ENCODE data around the gene SNN.

SNN gene

DNA sequence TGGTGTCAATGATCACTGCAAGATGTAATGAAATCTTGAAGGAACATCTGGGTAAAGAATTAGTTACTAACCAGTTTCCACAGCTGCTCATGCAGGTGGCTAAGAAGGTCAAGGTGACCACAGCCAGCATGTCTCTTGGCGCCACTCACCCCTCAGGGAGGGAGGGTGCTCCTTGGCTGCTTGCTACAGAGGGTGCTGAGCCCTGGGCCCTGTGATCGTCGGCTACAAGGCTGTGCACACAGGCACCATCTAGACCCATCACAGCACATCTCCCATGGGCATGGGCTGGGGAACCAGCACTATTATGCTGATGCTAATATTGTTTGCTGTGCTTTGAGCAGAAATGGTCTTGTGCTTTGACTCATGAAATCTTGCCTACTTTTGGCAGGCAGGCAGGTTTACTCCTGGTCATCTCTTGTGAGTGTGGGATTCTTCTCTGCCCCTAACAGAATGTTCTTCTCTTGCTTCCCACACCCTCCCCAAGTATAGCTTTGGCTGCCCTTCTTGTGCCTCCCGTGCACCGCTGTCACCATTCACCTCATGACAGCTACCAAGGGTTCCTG lies 38.0 kb downstream of the SNN start:
- DNase-seq: no peak

DNA sequence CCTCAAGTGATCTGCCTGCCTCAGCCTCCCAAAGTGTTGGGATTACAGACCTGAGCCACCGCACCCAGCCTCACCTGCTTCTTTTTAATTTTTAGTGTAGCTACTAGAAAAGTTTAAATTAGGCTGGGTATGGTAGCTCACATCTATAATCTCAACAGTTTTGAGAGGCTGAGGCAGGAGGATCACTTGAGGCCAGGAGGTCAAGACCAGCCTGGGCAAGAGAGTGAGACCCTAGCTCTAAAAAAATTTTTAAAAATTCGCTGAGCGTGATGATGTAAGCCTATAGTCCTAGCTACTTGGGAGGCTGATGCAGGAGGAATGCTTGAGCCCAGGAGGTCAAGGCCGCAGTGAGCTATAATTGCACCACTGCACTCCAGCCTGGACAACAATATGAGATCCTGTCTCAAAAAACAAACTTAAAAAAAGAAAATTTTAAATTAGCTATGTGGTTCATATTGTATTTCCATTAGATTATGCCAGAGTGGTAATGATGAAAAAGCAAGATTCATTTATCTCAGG lies 39.5 kb downstream of the SNN start:
- DNase-seq: no peak

DNA sequence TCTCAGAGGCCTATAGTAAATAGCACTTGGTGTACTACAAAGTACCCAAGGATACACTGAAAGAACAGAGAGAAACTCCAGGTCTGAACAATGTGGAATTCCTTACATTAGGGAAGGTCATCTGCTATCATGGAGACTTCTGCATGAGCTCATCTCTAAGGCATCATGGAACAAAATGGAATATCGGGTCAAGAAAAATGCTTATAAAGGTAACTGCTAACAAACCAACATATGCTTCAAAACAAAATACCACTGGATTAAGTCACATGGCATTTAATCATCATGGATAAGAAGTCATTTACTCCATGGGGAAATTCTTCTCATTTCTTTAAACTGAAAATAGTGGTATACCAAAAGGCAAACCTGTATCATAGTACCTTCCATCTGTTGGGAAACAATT lies 40.2 kb downstream of the SNN start:
- no peak for DNase-seq

DNA sequence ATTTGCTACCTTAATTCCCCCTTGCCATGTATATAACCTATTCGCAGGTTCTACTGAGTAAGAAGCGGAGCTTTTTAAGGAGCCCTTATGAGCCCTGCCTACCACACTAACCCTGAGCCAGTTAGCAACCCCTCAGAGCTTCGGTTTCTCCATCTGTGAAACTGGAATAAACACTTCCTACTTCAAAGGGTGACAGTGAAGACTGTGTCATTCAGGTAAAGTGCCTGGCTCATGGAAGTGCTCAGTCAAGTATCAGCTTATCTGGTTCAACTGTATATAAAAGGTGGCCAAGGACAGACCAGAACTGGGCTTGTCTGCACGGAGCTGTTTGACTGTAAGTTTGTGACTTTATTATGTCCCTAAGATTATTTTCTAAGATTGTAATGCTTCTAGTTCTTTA lies 43.4 kb downstream of the SNN start:
- no peak for DNase-seq

DNA sequence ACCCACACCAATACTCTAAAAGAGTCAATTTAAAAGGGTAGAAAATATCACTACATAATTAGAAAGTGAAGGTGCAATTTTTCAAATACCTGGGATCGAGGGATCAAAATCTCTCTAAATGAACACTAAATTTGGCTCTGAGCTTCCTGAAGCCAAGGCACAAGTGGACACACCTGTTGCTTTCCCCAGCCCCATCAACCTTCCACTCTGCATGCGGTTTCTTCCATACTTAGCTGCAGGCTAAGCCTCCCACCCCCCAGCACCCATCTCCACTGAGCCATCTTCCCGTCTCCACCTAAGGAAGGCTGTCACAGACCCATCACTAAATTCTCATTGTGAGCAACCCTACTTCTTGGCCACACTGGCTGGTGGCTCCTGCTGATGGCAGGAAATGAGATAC lies 43.9 kb downstream of the SNN start:
- DNase-seq: no peak

DNA sequence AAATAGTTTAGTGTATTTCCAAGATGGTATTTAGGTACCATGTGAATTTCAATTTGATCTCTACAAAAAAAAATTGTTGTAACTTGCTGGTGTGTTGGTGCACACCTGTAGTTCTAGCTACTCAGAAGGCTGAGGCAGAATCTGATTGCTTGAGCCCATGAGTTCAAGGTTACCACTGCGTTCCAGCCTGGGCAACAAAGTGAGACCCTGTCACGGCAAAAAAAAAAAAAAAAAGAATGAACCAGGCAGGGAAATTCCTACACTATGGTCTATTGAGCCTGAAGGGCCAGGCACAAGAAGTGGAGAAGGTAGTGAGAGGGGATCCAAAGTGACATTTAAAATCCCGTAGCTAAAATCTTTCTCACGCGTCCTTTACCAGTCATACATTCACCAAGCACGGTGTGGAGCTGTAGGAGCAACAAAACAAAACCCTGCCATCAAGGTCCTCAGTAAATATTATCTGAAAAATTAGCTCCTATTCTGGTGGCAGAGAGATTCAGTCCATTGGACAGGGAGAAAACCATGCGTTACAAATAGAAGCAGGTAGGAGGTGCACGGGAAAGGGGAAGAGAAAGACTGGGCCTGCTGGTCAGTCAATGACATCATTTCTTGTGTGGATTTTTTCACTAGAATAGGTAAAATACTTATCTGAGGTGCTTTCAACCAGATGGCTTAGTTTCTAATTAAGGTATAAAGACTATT lies 47.1 kb downstream of the SNN start:
- DNase-seq: no peak

DNA sequence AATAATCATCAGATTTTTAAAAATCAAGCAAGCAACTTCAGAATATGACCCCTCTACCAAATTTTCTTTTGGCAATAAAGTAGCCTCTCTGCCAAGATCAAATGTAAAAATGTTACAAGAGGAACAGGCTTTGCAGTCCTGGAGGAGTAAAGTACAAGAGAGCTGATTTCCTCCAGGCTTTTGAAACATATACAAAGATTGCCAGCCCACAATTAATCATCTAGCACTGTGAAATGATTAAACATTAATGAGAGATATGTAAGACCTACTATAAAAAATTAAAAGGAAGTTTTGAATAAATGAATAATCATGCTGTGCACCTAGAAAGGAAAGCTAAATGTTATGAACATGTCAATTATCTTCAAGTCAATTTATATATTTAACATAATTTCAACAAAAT lies 48.1 kb downstream of the SNN start:
- no peak for DNase-seq

DNA sequence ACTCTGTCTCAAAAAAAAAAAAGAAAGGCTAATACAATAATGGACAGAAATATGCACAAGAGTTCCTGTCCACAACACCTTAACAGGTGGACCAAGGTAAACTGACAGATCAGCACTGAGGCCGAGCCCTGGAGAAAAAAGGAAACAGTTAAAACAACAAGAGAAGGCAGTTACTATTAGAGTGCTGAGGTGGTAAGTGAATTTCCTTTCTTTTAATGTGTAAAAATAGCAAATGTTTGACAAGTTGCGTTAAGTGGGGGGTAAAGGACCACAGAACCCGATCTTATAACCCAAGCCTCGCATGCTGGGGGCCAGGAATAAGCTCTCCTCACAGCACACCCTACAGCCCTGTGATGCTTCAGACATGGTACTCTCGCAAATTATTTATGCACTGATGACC lies 49.6 kb downstream of the SNN start:
- DNase-seq: no peak

DNA sequence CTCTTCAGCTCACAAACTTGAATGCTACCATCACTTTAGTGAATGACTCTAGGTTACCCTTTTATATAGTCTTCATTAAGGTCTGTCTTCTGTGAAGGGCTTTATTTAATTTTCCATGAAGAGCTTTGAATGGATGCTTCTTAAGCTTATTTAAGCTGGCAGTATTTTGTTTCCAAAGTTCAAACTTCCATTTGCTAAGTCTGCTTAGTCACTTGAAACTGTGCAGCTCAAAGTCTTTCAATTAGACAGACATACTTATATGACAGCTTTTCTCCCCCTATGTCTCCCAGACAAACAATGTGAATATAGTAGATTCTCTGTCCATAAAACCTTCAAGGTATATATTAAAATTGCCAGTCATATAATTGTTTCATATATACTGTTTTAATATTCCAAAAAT lies 50.9 kb downstream of the SNN start:
- no peak for DNase-seq

DNA sequence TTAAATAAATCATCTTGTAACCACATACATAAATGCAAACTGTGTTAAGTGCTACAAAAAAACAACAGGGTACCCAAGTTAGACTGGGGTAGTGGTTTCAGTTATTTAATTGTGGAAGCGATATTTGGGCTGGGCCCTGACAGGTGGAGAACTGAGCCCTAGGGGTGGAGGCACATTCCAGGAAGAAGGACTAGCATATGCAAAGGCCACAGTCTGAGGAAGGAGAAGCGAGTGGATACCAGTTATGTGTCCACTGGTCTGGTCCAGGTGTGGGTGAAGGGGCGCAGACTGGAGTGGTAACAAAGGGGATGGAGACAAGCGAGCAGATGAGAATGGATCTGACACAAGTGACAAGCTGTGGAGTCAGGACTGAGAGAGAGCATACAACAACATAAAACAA lies 51.5 kb downstream of the SNN start:
- no peak for DNase-seq

DNA sequence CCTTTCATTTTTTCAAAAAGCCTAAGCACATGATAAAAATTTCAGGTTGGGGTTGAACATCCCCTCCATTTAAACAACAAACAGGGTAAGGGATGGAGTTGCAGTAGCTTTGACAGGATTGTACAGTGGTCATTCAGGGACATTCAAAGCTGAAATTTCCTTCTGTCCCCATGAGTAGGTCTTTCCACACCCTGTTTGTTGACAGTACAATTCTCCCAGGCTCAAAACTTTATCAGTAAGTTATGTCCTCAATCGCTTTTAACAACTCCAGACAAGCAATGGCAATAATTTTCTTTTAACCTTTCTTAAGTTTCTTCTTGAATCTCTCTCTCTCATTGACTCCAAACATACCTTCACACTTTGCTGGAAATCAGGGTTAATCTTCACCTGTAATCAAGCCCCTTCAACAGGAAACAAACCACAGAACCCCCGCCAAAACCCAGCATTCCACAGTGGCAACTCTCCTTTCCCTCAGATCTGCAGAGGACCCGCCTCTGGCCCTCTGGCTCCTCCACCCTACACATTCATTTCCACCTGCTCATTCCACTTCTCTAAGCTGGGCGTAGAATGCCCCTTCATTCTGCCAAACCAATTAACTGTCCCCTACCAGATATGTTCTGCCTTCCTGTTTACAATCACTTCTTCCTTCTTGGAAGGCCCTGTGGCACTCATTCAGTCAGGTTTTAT lies 53.7 kb downstream of the SNN start:
- DNase-seq: no peak

DNA sequence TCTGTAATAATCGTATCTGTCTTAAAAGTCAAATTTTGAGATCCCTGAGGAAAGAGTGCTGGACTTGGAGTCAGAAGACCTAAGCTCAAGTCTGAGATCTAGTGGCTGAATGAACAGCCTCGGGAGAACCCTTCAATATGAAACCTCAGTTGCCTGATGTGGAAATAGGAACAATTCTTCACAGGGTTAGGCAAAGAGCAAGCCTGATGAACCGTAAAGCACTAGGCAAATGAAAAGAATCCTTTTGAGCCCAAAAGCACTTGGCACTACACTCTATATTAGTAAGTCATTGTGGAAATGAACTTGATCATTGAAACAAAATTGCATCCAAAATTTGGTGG lies 54.2 kb downstream of the SNN start:
- no peak for DNase-seq

DNA sequence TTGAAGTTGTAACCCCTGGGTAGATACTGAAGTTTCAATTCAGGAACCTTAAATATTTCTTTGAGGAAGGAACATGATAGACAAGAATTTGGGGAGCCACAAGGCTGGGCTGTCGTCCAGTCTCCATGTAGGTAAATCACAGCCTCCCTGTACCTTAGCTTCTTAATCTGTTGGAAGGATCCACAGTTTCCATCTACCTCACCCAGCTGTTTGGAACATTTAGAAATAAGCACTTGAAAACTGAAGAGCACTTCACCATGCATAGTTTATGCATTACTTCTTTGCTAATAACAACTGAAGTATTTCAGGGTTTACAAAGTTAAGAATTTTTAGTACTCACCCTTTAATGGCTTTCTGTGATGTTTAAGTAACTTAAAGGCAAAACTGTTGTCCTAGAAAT lies 57.2 kb downstream of the SNN start:
- DNase-seq: no peak

DNA sequence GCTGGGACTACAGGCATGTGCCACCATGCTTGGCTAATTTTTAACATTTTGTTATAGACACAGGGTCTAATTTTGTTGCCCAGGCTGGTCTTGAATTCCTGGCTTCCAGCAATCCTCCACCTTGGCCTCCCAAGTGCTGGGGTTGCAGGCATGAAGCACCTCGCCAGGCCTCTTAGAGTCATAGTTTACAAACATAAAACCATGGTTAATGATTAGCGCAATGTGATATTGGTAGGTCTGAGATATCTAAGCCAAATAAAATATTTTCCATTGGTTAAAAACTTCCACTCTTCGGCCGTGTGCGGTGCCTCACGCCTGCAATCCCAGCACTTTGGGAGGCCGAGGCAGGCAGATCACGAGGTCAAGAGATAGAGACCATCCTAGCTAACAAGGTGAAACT lies 57.8 kb downstream of the SNN start:
- DNase-seq: no peak

DNA sequence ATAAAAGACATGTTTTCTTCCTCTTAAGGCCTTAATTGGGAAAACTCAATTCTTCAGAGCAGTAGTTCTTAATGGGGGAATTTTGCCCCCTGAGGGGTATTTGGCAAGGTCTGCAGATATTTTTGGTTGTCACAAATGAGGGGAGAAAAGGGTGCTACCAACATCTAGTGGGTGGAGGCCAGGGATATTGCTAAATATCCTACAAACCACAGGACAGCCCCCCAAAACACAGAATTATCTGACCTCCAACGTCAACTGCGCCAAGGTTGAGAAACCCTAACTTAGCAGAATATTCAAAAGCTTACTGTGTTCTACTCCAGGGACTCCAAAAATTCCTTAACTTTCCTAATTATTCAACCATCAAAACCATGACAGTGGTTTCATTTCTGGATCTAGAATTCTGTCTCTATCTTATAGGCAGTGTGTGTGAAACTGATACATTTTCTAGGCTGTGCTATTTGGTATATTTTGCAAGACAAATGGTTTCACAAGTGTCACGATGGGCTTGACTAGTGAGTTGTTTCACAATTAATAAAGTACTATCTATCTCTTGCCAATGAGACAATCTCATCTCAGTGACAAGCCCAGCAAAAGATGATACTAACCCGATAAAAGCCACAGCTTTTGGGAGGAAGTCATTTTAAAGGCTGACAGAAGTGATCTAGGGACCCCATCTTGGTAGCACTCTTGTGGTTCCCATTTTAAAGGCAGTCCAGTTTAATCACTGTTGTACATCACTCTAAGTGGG lies 59.7 kb downstream of the SNN start:
- DNase-seq: no peak

Measured in activated CD4-positive, alpha-beta T cell treated with anti-CD3 and anti-CD28 coated beads for 4 hours (primary cell).